HG02759 (cell line): Measurements from ENCODE around the gene CT55.
"Not testable (repeated sequence)": the region's sequence is repeated elsewhere in the genome, so short reads cannot be mapped to it uniquely, and the experiment has no call there.

Experiments
- ATAC-seq: cut with Tn5 transposase; IDR thresholded peaks from one replicate; pipeline ENCODE4 v1.9.1; 2021; ENCODE audit warnings: mild to moderate bottlenecking, moderate library complexity; ENCODE audit not compliant: unreplicated experiment

Gene CT55

GRCh38 chrX:135170877-135171519 is at the start of gene CT55:
Gene CT55, minus strand, starts transcription at chrX:135171398. Its CDS starts 227 bp downstream, at chrX:135171171.
- ATAC-seq: no peak

- ATAC-seq: no peak
Measured at GRCh38 chrX:135213200-135213844, 42.1 kb upstream of the CT55 start.

- not testable (repeated sequence) for ATAC-seq
Measured at GRCh38 chrX:135206427-135206826, 35.2 kb upstream of the CT55 start.

- ATAC-seq: no peak
Measured at GRCh38 chrX:135200297-135200696, 29.1 kb upstream of the CT55 start.

- ATAC-seq: no peak
Measured at GRCh38 chrX:135194684-135195083, 23.5 kb upstream of the CT55 start.

GRCh38 chrX:135193740-135194139 is 22.5 kb upstream of the CT55 start:
- ATAC-seq: no peak

DNA sequence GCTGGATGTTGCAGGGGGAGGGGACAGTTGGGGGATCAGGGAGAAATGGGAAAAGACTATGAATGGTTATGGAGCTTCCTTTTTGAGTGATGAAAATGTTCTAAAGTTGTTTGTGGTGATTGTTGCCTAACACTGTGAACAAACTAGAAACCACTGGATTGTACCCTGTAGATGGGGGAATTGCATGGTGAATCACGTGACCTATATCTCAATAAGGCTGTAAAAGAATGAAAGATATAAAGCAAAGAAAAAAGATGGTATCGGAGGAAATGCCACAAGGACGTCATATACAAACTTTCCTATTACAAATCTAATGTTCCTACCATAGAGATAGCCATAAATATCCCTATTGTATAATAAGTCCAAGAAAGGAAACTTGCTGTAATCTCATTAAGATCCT is 20.6 kb upstream of the CT55 start:
- ATAC-seq: no peak

DNA sequence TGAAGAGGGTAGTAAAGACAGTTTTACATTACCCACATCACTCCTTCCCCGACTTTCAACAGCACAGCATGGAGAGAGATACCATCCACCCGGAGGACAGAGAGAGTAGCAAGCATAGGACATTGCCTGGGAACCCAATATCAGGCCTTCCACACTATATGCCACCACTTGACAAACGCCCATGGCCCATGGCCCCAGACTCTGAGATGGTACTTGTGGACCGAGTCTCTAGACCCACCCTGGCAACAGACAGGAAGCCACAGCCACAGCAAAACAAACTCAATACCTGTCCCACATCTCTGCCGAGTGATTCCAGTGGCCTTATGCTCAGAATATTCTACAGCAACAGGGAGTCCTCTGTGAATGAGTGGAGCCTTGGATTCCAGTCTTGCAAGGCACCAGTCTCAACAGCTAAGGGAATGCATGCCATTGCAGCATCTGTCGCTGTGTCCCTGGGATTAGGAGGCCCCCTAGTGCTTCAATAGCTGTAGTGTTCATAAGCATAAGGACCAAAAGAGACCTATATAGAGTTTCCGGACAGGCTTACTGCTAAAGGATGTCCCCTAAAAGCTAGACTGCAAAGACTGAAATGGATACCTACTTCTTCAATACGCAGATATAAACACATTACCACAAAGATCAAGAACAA is 14.7 kb upstream of the CT55 start:
- peak; percentile 77 for ATAC-seq

- no peak for ATAC-seq
Measured at GRCh38 chrX:135178636-135179035, 7.4 kb upstream of the CT55 start.

- ATAC-seq: no peak
Measured at GRCh38 chrX:135170468-135170867, 730 bp downstream of the CT55 start.

GRCh38 chrX:135169534-135169933 is 1.7 kb downstream of the CT55 start:
- not testable (repeated sequence) for ATAC-seq

- no peak for ATAC-seq
Measured at GRCh38 chrX:135168486-135168885, 2.7 kb downstream of the CT55 start.

GRCh38 chrX:135154688-135155087 is 16.5 kb downstream of the CT55 start:
- ATAC-seq: not testable (repeated sequence)

DNA sequence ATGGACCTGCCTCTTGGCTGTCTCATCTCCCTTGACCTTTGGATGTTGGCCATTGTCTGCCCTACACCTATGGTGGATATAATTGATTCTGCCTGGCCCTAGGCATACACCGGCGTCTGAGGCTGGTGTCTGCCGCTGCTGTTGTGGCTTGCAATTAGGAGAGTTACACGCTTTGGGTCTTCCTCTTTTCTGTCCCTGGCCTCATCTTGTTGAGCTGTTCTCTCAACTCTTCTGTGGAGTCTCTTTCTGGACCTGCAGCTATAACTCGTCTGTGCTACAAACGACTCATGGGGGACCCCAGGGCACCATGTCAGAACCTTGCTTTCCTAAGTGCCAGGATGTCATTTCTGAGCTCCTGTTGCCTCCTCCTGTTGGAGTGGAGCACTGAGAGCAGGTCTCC is 45.1 kb downstream of the CT55 start:
- not testable (repeated sequence) for ATAC-seq

DNA sequence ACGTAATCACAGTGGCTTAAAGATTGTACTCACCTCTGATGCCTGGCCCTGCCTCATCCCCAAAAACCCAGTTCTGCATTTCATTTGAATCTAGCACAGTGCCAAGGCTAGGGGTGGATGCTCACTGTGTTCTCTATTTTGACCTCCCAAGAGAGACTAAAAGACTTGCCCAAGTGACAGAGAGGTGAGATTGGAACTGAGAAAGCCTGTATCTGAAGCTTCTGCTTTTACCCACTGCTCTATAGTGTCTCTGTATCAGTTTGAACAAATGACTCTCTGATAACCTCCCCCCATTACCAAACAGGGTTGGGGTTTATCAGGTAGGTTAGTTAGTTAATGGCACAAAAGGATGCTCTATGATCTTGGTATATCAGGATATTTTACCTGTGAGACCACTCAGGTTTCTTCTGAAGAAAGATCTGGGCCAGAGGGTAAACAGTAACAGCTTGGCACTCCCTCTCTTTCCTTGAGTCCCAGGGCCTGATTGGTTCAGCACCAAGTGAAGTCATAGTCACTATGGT is 51.1 kb downstream of the CT55 start, which contains the start of gene ETDB:
Gene ETDB, minus strand, starts transcription at position 471 of the 521 bp plus-strand sequence. CDS start 1,265 bp downstream, outside the sequence.
- ATAC-seq: not testable (repeated sequence)

GRCh38 chrX:135116064-135116463 is 55.1 kb downstream of the CT55 start:
- ATAC-seq: not testable (repeated sequence)

DNA sequence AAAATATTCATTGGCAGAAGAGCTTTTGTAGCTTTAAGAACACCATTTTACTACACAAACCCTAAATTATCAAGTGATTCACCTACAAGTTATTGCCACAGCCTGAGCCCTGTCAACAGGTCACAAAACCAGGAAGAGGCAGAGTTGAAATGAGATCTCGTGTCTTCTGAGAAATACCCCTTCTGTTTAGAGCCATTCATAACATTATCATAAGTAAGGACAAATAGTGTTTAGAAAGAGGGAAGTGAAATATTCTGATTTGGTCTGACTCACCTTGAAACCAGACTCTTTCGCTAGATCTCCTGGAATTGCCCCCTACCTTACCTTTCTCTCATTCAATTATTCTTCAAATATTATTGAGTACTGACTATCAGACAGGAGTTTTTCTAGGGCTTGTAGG is 56.8 kb downstream of the CT55 start:
- ATAC-seq: peak; percentile 90

DNA sequence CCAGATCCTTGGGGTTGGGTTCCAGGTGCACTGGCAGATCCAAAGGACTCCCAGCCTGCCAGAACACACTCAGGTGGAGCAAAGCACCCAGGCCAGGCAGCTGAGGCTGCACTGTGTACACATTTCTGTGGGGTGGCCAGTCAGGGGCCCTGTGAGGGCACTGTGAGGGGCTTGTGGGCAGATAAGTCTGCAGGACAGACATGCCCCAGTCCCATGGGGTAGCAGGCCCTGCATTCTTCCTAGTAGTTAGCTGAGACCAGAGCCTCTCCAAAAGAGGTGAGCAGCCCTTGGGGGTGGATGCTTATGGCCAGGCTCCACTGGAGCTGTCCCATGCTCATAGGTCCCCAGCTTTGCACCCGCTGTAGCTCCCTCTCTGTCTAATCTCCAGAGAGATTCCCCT is 58.5 kb downstream of the CT55 start:
- no peak for ATAC-seq

DNA sequence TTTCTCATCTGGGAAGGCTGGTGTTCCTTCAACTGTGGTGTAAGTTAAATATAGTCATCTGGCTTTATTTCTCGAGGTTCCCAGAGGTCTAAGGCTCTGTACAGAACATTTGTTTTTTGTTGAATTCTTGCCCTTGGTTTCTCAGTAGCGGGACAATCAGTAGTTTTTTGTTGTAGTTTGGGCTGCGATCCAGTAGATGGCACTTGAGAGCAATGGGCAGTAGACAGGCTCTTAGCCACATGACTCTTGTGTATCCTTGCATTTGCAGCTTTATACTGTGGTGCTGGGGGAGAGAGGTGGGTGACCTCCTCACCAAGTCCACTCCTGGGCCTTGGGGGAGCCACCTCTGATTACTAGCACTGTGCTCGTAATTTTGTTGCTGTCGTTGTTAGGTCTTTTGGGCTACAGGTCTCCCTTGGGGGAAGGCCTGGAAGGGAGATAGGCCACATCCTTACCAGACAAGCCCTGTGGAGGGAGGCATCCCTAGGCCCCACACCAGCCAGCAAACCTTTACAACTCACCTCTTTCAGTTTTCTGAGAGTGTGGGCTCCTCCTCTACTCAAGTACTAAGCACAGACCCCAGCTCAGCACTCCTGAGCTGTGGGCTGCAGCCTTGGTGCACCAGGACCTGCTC is 59.0 kb downstream of the CT55 start:
- ATAC-seq: no peak

GRCh38 chrX:135109554-135109953 is 61.6 kb downstream of the CT55 start:
- no peak for ATAC-seq
